Muscle of back (tissue), 11 donors: Measurements from ENCODE around the gene PHPT1. TPM values are rescaled to one million over a fixed set of nuclear protein-coding genes. Genes with fewer than 3 reads are reported as not detected.
"Not testable (repeated sequence)": the region's sequence is repeated elsewhere in the genome, so short reads cannot be mapped to it uniquely, and the experiment has no call there.

Experiments used
- DNase-seq, 3 donors: peaks; one replicate each; pipeline versions ENCODE4 v3.0.0 to v3.0.0-alpha.2; 2013
- polyA plus RNA-seq, 10 donors: library from polyadenylated mRNA; unstranded; fragments of 120-200 nt; gene quantifications; one replicate each; pipeline ENCODE4 v1.2.1, GENCODE V29; 2013; ENCODE audit not compliant: insufficient read length in 10 of 10

The PHPT1 gene
- polyA plus RNA-seq, 10 donors = 63.9 to 118 (median 81.7) TPM

DNA sequence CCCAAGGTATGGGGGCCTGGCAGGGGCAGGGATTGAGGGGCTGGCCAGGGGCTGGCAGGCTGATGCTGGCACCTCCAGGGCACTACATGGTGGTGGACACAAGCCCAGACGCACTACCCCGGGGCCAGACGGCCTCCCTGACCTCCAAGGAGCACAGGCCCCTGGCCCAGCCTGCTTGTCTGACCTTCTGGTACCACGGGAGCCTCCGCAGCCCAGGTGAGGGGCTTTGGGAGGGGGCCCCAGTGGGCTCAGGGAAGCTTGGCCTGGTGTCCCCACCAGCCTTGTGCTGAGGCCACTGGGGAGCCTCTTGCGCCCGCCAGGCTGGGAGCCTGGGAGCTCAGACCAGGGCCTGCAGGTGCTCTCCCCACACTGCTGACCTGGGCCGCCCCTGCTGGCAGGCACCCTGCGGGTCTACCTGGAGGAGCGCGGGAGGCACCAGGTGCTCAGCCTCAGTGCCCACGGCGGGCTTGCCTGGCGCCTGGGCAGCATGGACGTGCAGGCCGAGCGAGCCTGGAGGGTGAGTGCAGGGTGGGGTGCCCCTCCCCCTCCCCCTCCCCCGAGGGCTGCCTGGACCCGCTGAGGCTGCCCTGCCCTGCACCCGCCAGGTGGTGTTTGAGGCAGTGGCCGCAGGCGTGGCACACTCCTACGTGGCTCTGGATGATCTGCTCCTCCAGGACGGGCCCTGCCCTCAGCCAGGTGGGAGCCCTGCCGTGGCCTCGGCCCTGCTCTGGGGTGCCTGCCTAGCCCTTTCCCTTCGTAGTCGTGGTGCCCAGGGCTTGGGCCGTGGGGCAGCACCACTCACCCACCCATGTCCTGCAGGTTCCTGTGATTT lies 8.6 kb downstream of the PHPT1 start:
- DNase-seq = peak in 1 of 3 donors; percentile 9

DNA sequence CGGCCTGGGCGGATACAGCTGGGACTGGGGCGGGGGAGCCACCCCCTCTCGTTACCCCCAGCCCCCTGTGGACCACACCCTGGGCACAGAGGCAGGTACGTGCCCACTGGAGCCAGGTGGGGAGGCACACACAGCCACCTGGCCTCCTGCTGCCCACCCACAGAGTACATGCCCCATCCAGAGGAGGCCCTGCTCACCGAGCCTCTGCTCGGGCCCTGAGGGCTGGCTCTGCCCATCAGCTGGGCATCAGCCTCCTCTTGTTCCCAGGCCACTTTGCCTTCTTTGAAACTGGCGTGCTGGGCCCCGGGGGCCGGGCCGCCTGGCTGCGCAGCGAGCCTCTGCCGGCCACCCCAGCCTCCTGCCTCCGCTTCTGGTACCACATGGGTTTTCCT lies 9.2 kb downstream of the PHPT1 start:
- no peak for DNase-seq

- DNase-seq = peak in 1 of 3 donors; percentile 39
These were observed 9.9 kb downstream of the PHPT1 start for GRCh38 chr9:136858844-136859757.

- DNase-seq = no peak
These were observed 11.3 kb downstream of the PHPT1 start for GRCh38 chr9:136860529-136860928.

GRCh38 chr9:136860933-136861873 lies 12.0 kb downstream of the PHPT1 start:
- no peak for DNase-seq

DNA sequence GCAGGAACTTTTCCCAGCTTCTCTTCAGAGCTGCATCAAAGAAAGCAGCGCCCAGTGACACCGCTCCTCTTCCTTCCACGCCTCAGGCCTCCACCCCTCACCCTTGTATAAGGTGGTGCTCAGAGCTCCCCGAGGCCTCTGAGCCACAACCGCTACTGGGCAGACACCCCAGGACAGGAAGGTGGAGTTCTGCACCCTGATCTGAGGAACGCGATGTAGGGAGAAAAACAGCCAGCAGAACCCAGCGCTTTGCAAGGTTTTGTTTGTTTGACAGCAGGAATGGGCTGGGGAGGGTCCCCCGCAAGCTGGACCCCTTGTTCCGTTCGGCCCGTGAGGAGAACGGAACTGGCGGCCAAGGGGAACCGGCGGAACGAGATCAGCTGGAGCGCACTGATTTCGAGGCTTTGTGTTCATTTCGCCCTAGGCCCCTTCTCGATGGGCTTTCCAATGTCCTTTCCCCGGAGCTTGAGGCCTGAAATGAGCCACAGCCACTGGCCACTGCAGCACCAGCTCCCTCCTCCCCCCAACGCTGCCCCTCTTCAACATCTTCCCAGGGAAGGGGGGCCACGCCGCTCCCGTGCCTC lies 12.8 kb downstream of the PHPT1 start:
- no peak for DNase-seq

DNA sequence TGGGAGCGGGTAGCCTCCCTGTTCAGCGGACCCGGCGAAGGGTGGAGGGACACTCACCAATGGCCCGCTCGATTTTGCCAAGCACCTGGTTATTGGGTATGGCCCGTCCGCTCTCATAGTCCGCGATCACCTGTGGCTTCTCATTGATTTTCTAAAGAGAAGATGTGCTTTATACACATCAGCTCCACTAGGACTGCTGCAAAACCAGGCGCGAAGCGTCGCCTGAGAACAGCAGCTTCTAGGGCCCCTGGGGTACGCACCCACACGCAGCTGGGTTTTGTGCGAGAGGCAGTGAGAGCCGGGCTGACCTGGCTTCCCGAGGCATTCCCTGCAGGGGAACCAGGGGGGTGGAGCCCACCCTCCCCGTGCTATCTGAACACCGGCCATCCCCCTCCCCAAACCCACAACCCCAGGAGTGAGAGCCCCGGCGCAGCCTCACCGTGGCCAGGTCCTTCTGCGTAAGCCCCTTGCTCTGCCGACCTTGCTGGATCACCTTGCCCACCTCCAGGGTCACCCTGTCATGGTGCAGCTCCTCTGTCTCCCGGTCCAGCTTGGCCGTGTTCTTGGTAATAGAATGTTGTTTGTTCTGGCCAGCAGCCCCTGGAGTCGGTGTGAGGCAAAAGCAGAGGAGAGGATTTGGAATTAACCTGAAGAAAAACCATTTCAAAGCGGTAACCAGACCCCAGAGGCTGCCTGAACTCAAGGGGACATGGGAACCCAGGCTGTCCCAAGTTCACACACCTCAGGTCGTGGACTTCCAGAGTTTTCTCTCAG lies 13.8 kb downstream of the PHPT1 start:
- DNase-seq = no peak

- no peak for DNase-seq
These were observed 14.5 kb downstream of the PHPT1 start for GRCh38 chr9:136863623-136864273.

GRCh38 chr9:136865041-136865767 lies 16.0 kb downstream of the PHPT1 start:
- no peak for DNase-seq

- no peak for DNase-seq
These were observed 16.5 kb downstream of the PHPT1 start for GRCh38 chr9:136865768-136866103.

DNA sequence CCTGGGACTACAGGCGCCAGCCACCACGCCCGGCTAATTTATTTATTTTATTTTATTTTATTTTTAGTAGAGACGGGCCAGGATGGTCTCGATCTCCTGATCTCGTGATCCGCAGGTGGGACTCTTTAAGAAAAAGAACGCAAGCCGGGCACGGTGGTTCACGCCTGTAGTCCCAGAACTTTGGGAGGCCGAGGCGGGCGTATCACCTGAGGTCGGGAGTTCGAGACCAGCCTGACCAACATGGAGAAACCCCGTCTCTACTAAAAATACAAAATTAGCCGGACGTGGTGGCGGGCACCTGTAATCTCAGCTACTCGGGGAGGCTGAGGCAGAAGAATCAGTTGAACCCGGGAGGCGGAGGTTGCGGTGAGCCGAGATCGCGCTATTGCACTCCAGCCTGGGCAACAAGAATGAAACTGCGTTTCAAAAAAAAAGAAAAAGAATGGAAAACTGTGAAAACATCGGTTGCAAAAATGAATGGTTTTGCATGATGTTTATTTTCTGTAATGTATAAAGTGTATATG lies 17.8 kb downstream of the PHPT1 start:
- DNase-seq = not testable (repeated sequence)

DNA sequence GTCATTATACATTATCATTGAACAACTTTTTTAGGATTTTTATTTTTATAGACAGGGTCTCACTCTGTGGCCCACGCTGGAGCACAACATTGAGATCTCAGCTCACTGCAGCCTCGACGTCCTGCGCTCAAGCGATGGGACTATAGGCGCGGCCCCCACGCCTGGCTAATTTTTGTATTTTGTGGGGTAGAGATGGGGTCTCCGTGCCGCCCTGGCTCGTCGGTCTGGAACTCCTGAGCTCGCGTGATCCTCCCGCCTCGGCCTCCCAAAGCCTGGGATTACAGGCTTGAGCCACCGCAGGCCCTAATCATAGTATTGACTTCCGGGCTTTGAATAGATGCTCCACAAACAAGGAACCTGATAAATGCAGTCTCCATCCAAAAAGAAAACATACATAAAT lies 18.3 kb downstream of the PHPT1 start:
- DNase-seq = no peak

DNA sequence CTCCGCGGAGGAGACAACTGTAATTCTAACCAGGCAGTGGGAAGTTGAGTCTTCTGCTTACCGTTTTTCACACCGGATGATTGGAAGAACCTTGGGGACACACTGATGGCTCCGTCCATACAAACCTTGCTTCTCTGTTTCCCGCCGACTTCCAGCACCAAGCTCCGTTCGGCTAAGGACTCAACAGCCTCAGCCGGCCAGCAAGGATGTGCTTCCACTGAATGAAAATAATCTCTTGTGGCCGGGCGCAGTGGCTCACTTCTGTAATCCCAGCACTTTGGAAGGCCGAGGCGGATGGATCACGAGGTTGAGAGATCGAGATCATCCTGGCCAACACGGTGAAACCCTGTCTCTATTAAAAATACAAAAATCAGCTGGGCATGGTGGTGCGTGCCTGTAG lies 18.7 kb downstream of the PHPT1 start:
- no peak for DNase-seq

DNA sequence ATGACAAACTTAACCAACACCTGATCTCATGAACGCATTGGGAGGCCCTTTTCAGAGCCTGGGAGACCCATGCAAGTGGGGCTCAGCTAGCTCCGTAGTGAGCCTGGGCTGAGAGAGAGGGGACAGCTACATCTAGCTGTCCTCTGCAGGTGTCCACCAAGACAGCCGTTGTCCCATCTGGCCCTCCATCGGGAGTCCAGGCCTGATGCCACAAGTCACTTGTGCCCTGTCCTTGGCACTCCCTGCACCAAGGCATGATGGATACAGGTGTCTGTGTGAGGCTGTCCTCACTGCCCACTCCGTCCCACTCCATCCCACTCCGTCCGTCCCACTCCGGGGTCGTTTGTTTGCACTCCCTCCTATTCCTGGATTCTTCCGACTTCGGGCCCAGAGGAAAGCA lies 19.4 kb downstream of the PHPT1 start:
- no peak for DNase-seq

GRCh38 chr9:136869611-136870010 lies 20.4 kb downstream of the PHPT1 start:
- not testable (repeated sequence) for DNase-seq

GRCh38 chr9:136875155-136875554 lies 25.9 kb downstream of the PHPT1 start:
- DNase-seq = no peak

- no peak for DNase-seq
These were observed 27.3 kb downstream of the PHPT1 start for GRCh38 chr9:136876476-136876875.

- DNase-seq = no peak
These were observed 31.4 kb downstream of the PHPT1 start for GRCh38 chr9:136880651-136881050.

DNA sequence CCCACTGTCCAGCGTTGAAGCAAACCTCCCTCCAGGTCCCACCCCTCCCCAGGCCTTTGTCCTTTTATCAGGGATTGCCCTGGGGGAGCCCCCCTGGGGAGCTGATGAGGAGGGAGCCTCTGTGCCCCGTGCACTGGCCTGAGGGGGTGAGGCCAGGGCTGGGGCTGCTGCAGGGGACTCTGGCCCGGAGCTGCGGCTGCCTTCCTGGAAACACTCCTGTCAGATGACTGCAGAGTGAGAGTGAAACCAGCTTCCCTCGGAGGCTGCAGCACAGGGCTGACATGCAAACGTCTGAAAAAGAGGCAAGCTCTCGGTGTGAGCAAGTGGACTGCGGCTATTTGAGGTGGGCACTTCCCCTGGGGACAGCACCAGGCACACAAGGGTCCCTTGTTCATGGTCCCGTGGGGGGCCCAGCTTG lies 32.5 kb downstream of the PHPT1 start:
- no peak for DNase-seq
